Measurements from ENCODE around the gene ISX.
A peak's percentile ranks its signal among the peaks of the same experiment; 100 is the strongest.

ISX gene

GRCh38 chr22:35099883-35100282 is 33.9 kb downstream of the ISX start:
- no peak for DNase-seq
- intact Hi-C loops (cut with DNase I), result no loop called here

GRCh38 chr22:35102663-35103062 is 36.7 kb downstream of the ISX start:
- peak in 18 of 42 donors; percentile 6 to 70 (median 23) for DNase-seq
- intact Hi-C loops (cut with DNase I), result no loop called here

GRCh38 chr22:35103761-35104160 is 37.8 kb downstream of the ISX start:
- no peak for DNase-seq
- intact Hi-C loops (cut with DNase I), result no loop called here

- intact Hi-C loops (cut with DNase I), result no loop called here
- DNase-seq, result no peak
Measured at GRCh38 chr22:35104491-35104890, 38.5 kb downstream of the ISX start.

GRCh38 chr22:35109616-35110015 is 43.7 kb downstream of the ISX start:
- intact Hi-C loops (cut with DNase I), result no loop called here
- no peak for DNase-seq

DNA sequence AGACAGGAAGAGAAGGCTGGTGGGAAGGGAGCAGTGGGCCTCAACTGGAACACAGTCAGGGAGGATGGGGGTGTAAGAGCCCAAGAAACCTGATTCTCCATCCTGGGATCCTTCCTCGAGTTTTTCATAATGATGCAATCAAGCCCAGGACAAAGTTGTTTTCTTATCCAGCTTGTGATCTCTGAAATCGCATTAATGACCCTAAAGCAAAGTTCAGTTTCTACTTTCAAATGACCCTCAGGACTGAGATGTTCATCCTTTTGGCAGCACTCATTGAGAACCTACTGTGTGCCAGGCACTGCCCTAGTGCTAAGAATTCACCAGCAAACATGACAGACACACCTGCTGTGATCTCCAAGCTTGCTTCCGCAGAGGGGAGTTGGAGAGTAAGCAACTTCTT is 45.3 kb downstream of the ISX start:
- DNase-seq, result no peak
- intact Hi-C loops (cut with DNase I), result no loop called here

- intact Hi-C loops (cut with DNase I), result no loop called here
- no peak for DNase-seq
Measured at GRCh38 chr22:35113341-35113740, 47.4 kb downstream of the ISX start.

DNA sequence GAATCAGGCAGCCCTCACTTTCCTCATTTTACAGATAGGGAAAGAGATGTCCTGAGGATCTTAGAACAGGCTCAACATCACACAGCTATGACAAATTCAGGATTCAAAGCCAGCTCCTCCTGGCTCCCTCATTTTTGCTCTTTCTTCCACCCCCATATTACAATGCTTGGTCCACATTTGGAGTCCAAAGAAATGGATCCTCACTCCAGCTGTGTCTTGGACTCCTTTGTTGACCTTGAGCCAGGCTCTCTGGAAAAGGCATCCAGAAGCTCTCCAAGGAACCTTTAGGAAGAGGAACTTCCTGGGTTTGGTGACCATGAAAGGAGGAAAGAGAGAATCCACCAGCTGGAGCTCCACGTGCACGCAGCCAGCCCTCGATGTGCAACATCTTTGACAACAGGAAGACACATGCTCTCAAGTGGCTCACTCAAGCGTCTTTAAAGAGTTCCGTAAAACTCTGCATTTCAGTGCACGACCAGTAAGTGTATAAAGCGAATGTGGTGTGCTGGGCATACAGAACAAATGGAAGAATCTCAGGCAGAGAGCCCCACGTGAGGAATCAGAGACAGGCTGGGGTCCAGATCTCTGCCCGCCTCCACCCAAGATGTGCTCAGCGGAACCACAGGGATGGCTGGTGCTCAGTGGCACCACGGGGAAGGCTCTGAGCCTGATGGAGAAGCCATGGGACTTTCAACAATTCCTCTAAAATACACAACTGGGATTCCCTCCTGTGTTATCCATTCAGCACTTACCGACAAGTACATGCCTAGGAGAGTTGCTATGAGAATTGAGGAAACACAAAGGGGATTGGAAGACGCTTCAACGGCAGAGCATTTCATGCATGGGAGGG is 48.4 kb downstream of the ISX start:
- intact Hi-C loops (cut with DNase I), result no loop called here
- no peak for DNase-seq

- no peak for DNase-seq
- intact Hi-C loops (cut with DNase I), result no loop called here
Measured at GRCh38 chr22:35115515-35115914, 49.6 kb downstream of the ISX start.

DNA sequence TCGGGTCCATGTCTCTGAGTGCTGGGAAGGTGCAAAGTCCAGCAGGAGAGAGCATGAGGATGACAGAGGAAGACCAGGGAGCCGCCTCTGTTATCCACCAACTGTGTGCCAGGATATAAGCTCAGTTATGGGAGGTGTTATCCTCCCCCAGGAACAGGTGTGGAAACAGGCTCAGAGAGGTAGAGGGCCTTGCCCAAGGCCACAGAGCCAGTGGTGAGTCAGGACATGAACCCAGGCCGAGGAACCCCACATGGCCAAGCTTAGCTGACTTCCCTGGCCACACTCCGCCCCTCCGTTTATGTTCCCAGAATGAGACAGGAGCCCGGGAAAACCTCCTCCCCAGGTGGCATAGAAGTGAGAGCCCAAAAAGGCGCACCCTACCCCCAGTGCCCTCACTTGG is 50.3 kb downstream of the ISX start:
- DNase-seq, result no peak
- intact Hi-C loops (cut with DNase I), result no loop called here

- intact Hi-C loops (cut with DNase I), result no loop called here
- DNase-seq, result no peak
Measured at GRCh38 chr22:35116817-35117216, 50.9 kb downstream of the ISX start.

GRCh38 chr22:35119494-35119893 is 53.5 kb downstream of the ISX start:
- no peak for DNase-seq
- intact Hi-C loops (cut with DNase I), result no loop called here

GRCh38 chr22:35124691-35125219 is 58.8 kb downstream of the ISX start:
- no peak for DNase-seq
- intact Hi-C loops (cut with DNase I), result no loop called here

- DNase-seq, result no peak
- intact Hi-C loops (cut with DNase I), result no loop called here
Measured at GRCh38 chr22:35126993-35127392, 61.0 kb downstream of the ISX start.

GRCh38 chr22:35128637-35129036 is 62.7 kb downstream of the ISX start:
- intact Hi-C loops (cut with DNase I), result no loop called here
- DNase-seq, result no peak

DNA sequence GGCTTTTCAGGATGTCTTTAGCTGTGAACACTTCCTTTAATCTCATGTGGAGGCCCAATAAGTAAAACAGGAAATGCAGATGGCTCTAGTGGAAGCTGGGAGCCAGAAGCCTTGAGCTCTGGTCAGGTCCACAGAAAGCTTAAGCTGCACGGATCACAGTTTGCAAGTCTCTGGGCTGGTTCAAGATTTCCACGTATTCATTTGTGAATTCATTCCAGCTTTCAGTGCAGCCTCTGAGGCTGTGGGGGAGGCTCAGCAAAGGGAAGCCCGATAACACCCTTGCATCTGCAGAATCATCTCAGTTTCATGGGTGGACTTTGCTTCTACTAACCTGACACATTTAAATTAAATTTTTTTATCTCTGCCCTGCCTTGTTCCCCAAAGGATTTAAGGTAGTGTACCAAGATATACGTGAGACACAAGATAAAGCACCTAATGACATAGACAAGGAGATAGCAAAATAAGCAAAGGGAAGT is 65.6 kb downstream of the ISX start:
- DNase-seq, result peak in 13 of 42 donors; percentile 11 to 47 (median 29)
- intact Hi-C loops (cut with DNase I), result no loop called here

DNA sequence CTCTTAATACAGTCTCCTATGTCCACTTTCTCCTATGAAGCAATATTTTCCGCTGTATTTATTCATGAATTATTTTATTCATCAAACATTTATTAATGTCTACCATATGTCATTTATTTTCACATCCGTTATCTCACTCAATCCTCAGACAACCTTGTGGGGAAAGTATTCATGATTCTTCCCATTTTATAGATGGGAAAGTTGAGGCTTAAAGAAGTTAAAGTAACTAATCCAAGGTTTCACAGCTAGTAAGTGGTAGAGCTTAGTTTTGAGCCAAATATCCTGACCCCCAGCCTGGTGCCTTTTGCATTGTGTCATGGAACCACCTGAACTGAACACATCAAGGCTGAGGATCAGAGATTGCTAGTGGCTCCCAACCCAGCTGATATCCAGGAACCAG is 66.6 kb downstream of the ISX start:
- DNase-seq, result no peak
- intact Hi-C loops (cut with DNase I), result no loop called here

DNA sequence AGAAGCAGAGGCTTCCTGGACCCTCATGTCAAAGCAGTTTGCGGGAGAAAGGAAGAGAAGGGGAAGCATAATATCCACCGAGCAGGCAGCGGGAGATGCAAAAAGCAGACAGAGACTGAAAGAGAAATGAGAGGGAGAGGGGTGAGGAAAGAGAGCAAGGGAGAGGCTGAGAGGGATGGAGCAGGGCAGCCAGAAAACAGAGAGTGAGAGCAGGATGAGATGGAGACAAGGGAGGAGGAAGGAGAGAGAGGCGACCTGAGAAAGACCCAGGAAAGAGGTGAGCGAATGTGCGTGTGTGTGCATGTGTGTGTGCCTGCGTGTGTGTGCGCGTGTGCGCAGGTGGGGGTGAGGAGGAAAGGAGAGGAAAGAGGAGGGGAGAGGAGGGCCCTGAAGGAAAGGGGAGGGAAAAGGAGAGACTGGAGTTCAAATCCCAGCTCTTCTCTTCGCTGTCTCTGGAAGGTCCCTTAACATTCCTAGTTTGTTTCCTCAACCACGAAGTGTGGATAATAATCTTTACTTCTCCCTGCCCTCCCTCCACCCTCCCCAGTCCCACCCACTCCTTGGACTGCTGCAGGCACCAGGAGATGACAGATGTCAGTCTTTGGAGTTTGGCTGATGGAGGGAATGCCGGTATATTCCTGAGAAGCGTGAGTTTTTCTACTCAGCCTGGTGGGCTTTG is 67.9 kb downstream of the ISX start:
- no peak for DNase-seq

GRCh38 chr22:35134637-35135036 is 68.7 kb downstream of the ISX start:
- intact Hi-C loops (cut with DNase I), result no loop called here

More for the DNA sequence above, 67.9 kb downstream of the ISX start:
- intact Hi-C loops (cut with DNase I), result no loop called here

DNA sequence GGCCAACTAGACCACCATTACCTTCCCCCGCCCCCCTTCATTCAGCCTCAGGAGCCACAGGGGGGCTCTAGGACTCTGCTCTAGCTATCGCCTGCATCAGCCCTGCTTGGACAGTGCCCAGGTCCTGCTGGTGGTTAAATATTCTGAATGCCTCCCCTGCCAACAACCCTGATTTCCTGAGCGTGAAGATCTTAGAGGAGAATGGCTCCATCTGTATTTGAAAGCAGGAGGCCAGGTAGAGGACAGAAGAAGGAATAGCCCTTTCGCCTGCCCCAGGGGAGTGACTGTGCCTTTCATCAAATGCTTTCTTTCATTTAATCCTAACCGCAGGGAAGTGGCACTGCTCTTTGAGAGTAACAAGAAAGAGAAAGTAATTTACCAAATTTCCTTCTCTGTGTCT is 69.2 kb downstream of the ISX start:
- intact Hi-C loops (cut with DNase I), result no loop called here
- no peak for DNase-seq

More at GRCh38 chr22:35134637-35135036, 68.7 kb downstream of the ISX start:
- DNase-seq, result no peak
